Neural cell (in vitro differentiated cells): ENCODE measurements around the gene LSAMP. TPM values are rescaled to one million over a fixed set of nuclear protein-coding genes. Genes with fewer than 3 reads are reported as not detected.

ENCODE experiments used
- H2AFZ ChIP-seq: fragments of 200-600, 300-800 bp; sonication (generic), shearing (Covaris generic); 2 replicates; pipeline ENCODE4 v1.6.0; 2014; ENCODE audit warnings: low read depth, mild to moderate bottlenecking, antibody characterized with exemption, low read length, moderate library complexity
- H3F3A ChIP-seq: fragments of 200-600 bp; shearing (Covaris generic); 2 replicates; pipeline ENCODE4 v1.6.1; 2016; ENCODE audit warnings: mild to moderate bottlenecking, moderate library complexity, mixed read lengths, antibody characterized with exemption, low read length; ENCODE audit not compliant: insufficient read depth, poor library complexity, severe bottlenecking
- H3K27ac ChIP-seq: fragments of 200-600, 300-800 bp; sonication (generic), shearing (Covaris generic); 2 replicates; pipeline ENCODE4 v1.5.1; 2014; ENCODE audit warnings: mild to moderate bottlenecking, low read length, moderate library complexity
- H3K27me3 ChIP-seq: fragments of 300-800, 200-600 bp; sonication (generic), shearing (Covaris generic); 2 replicates; pipeline ENCODE4 v1.6.0; 2014; ENCODE audit warnings: mild to moderate bottlenecking, low read depth, low read length, moderate library complexity; ENCODE audit not compliant: insufficient read depth
- H3K36me3 ChIP-seq: fragments of 300-800, 200-600 bp; sonication (generic), shearing (Covaris generic); 2 replicates; pipeline ENCODE4 v1.5.1; 2014; ENCODE audit warnings: mild to moderate bottlenecking, antibody characterized with exemption, low read length, moderate library complexity; ENCODE audit not compliant: insufficient read depth
- H3K4me2 ChIP-seq: fragments of 300-800, 200-600 bp; sonication (generic), shearing (Covaris generic); 2 replicates; pipeline ENCODE4 v1.6.0; 2014; ENCODE audit warnings: mild to moderate bottlenecking, low read length
- H3K4me3 ChIP-seq: fragments of 300-800, 200-600 bp; sonication (generic), shearing (Covaris generic); 2 replicates; pipeline ENCODE4 v1.5.1; 2014; ENCODE audit warnings: mild to moderate bottlenecking, low read length, moderate library complexity
- H3K79me2 ChIP-seq: fragments of 200-600 bp; shearing (Covaris generic); replicated peaks from 2 replicates; pipeline ENCODE4 v1.6.0; 2014; ENCODE audit warnings: mild to moderate bottlenecking, low read length, moderate library complexity; ENCODE audit not compliant: insufficient read depth
- H3K9ac ChIP-seq: fragments of 300-800, 200-600 bp; sonication (generic), shearing (Covaris generic); 2 replicates; pipeline ENCODE4 v1.6.1; 2016; ENCODE audit warnings: mild to moderate bottlenecking, low read length, mixed read lengths
- H3K9me2 ChIP-seq: fragments of 200-600 bp; shearing (Covaris generic); 2 replicates; pipeline ENCODE4 v1.6.1; 2016; ENCODE audit warnings: mild to moderate bottlenecking, low read length, mixed read lengths; ENCODE audit not compliant: insufficient read depth
- H3K9me3 ChIP-seq: fragments of 200-600, 300-800 bp; sonication (generic), shearing (Covaris generic); 2 replicates; pipeline ENCODE4 v1.6.1; 2016; ENCODE audit warnings: mild to moderate bottlenecking, mixed run types, low read length, moderate library complexity, mixed read lengths
- H4K20me1 ChIP-seq: fragments of 200-600 bp; shearing (Covaris generic); 2 replicates; pipeline ENCODE4 v1.6.1; 2016; ENCODE audit warnings: mild to moderate bottlenecking, mixed run types; ENCODE audit not compliant: insufficient read depth
- CTCF ChIP-seq: fragments of 450-650 bp; IDR thresholded peaks from 2 replicates; pipeline ENCODE4 v1.5.1; 2014; ENCODE audit warnings: antibody characterized with exemption, mild to moderate bottlenecking, moderate library complexity; ENCODE audit not compliant: poor library complexity, severe bottlenecking
- EP300 ChIP-seq: fragments of 450-650 bp; conservative IDR thresholded peaks from 2 replicates; pipeline ENCODE4 v1.6.1; 2014; ENCODE audit warnings: antibody characterized with exemption, mild to moderate bottlenecking, moderate library complexity; ENCODE audit not compliant: poor library complexity, severe bottlenecking
- MXI1 ChIP-seq: fragments of 450-650 bp; conservative IDR thresholded peaks from 2 replicates; pipeline ENCODE4 v1.6.1; 2014; ENCODE audit warnings: antibody characterized with exemption, mild to moderate bottlenecking; ENCODE audit not compliant: poor library complexity, severe bottlenecking
- RAD21 ChIP-seq: fragments of 450-650 bp; conservative IDR thresholded peaks from 2 replicates; pipeline ENCODE4 v1.6.1; 2014; ENCODE audit warnings: antibody characterized with exemption, mild to moderate bottlenecking, moderate library complexity
- TAF1 ChIP-seq: IDR thresholded peaks from 2 replicates; pipeline ENCODE4 v1.6.1; 2012; ENCODE audit warnings: low read depth
- polyA plus RNA-seq: library from polyadenylated mRNA; depleted of rRNA; stranded (reverse); fragments of >200 nt; gene quantifications from 2 replicates; pipeline ENCODE4 v1.2.3, GENCODE V29; 2014
- TF ChIP-seq, protein P1 (sequence below): IDR thresholded peaks from 2 replicates; pipeline ENCODE4 v1.6.1; 2012; ENCODE audit warnings: borderline replicate concordance

Gene LSAMP
- polyA plus RNA-seq, 1 donor from 2014 or later, result 93.6 TPM

GRCh38 chr3:116429479-116430269 is 15.6 kb downstream of the LSAMP start:
- Histone ChIP-seq H3K9me3 (no peaks in the 10 kb centered on the region), H3K27me3 (no peaks in the 10 kb centered on the region), H3K4me2 (no peak overlapping the region), H3K4me3 (no peak overlapping the region), H3K36me3 (no peaks in the 10 kb centered on the region), H3K79me2 (peaks cover 3% of the 10 kb centered on the region), H4K20me1 (no peaks in the 10 kb centered on the region), H2AFZ (no peak overlapping the region), H3K27ac (no peak overlapping the region), H3F3A (no peaks in the 10 kb centered on the region), H3K9ac (no peak overlapping the region), H3K9me2 (no peaks in the 10 kb centered on the region)
- TF ChIP-seq CTCF (no peak), TAF1 (no peak), EP300 (no peak), MXI1 (no peak)

- Histone ChIP-seq H3K27me3 (no peaks in the 10 kb centered on the region), H3K9me3 (peaks cover 5% of the 10 kb centered on the region), H3K27ac (no peak overlapping the region), H2AFZ (no peak overlapping the region), H3K4me3 (no peak overlapping the region), H3K9ac (no peak overlapping the region), H3K79me2 (peaks cover 6% of the 10 kb centered on the region), H3K36me3 (no peaks in the 10 kb centered on the region), H3F3A (no peaks in the 10 kb centered on the region), H4K20me1 (no peaks in the 10 kb centered on the region), H3K4me2 (no peak overlapping the region), H3K9me2 (no peaks in the 10 kb centered on the region)
- TF ChIP-seq RAD21 (no peak), TAF1 (no peak)
Measured at GRCh38 chr3:116426036-116426435, 19.3 kb downstream of the LSAMP start.

GRCh38 chr3:116425126-116425525 is 20.2 kb downstream of the LSAMP start:
- Histone ChIP-seq H3K4me3 (no peak overlapping the region), H3K36me3 (no peaks in the 10 kb centered on the region), H2AFZ (no peak overlapping the region), H4K20me1 (no peaks in the 10 kb centered on the region), H3K9me2 (no peaks in the 10 kb centered on the region), H3K9me3 (peaks cover 5% of the 10 kb centered on the region), H3K27ac (no peak overlapping the region), H3F3A (no peaks in the 10 kb centered on the region), H3K4me2 (no peak overlapping the region), H3K27me3 (no peaks in the 10 kb centered on the region), H3K79me2 (peaks cover 6% of the 10 kb centered on the region), H3K9ac (no peak overlapping the region)
- TF ChIP-seq TAF1, result no peak
- TF ChIP-seq, protein P1, sequence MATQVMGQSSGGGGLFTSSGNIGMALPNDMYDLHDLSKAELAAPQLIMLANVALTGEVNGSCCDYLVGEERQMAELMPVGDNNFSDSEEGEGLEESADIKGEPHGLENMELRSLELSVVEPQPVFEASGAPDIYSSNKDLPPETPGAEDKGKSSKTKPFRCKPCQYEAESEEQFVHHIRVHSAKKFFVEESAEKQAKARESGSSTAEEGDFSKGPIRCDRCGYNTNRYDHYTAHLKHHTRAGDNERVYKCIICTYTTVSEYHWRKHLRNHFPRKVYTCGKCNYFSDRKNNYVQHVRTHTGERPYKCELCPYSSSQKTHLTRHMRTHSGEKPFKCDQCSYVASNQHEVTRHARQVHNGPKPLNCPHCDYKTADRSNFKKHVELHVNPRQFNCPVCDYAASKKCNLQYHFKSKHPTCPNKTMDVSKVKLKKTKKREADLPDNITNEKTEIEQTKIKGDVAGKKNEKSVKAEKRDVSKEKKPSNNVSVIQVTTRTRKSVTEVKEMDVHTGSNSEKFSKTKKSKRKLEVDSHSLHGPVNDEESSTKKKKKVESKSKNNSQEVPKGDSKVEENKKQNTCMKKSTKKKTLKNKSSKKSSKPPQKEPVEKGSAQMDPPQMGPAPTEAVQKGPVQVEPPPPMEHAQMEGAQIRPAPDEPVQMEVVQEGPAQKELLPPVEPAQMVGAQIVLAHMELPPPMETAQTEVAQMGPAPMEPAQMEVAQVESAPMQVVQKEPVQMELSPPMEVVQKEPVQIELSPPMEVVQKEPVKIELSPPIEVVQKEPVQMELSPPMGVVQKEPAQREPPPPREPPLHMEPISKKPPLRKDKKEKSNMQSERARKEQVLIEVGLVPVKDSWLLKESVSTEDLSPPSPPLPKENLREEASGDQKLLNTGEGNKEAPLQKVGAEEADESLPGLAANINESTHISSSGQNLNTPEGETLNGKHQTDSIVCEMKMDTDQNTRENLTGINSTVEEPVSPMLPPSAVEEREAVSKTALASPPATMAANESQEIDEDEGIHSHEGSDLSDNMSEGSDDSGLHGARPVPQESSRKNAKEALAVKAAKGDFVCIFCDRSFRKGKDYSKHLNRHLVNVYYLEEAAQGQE, result no peak
